HepG2 (cell line): ENCODE measurements around the gene FGFR4. TPM values are rescaled to one million over a fixed set of nuclear protein-coding genes. Genes with fewer than 3 reads are reported as not detected.

ENCODE experiments used
- BORCS8-MEF2B ChIP-seq: sonication (generic); formaldehyde crosslinking; IDR thresholded peaks from 2 replicates; pipeline ENCODE4 v1.8.0; 2022; ENCODE audit warnings: mild to moderate bottlenecking, missing genetic modification reagents
- CEBPB ChIP-seq: IDR thresholded peaks from 2 replicates; pipeline ENCODE4 v1.6.1; 2011; ENCODE audit warnings: low read depth, low read length, improper control_type of control experiment, borderline replicate concordance
- ETV5 ChIP-seq: IDR thresholded peaks from 2 replicates; pipeline ENCODE4 v1.6.1; 2018; ENCODE audit warnings: missing biosample characterization, missing genetic modification reagents, inconsistent platforms, borderline replicate concordance
- FOXC1 ChIP-seq: sonication (generic); formaldehyde crosslinking; IDR thresholded peaks from 2 replicates; pipeline ENCODE4 v1.8.0; 2022; ENCODE audit warnings: mild to moderate bottlenecking, missing genetic modification reagents, borderline replicate concordance
- NR3C1 ChIP-seq: sonication (generic); formaldehyde crosslinking; IDR thresholded peaks from 2 replicates; pipeline ENCODE4 v1.4.0; 2020; ENCODE audit warnings: missing genetic modification reagents
- PAX8 ChIP-seq: sonication (generic); formaldehyde crosslinking; IDR thresholded peaks from 2 replicates; pipeline ENCODE4 v1.8.0; 2022; ENCODE audit warnings: mild to moderate bottlenecking, missing genetic modification reagents, borderline replicate concordance
- POLR2G ChIP-seq: fragments of 200-400 bp; formaldehyde crosslinking; IDR thresholded peaks from 2 replicates; pipeline ENCODE4 v1.6.1; 2018; ENCODE audit warnings: mild to moderate bottlenecking, low read depth, low read length, moderate library complexity
- RAD51 ChIP-seq: fragments of 450-650 bp; IDR thresholded peaks from 2 replicates; pipeline ENCODE4 v1.6.1; 2016; ENCODE audit warnings: borderline replicate concordance
- U2AF2 ChIP-seq: fragments of 200-400 bp; formaldehyde crosslinking; IDR thresholded peaks from 2 replicates; pipeline ENCODE4 v1.6.1; 2017; ENCODE audit warnings: low read depth, mild to moderate bottlenecking, low read length
- ZBTB3 ChIP-seq: sonication (generic); formaldehyde crosslinking; IDR thresholded peaks from 2 replicates; pipeline ENCODE4 v1.4.0; 2020; ENCODE audit warnings: low read depth, mild to moderate bottlenecking, moderate library complexity, missing genetic modification reagents, borderline replicate concordance
- ZEB1 ChIP-seq: IDR thresholded peaks from 2 replicates; pipeline ENCODE4 v1.6.1; 2012; ENCODE audit warnings: mild to moderate bottlenecking, low read depth, inconsistent platforms; ENCODE audit not compliant: insufficient replicate concordance
- ZMAT3 ChIP-seq: sonication (generic); formaldehyde crosslinking; conservative IDR thresholded peaks from 2 replicates; pipeline ENCODE4 v1.7.0; 2021; ENCODE audit warnings: missing genetic modification reagents
- ZNF350 ChIP-seq: sonication (generic); formaldehyde crosslinking; IDR thresholded peaks from 2 replicates; pipeline ENCODE4 v1.4.0; 2020; ENCODE audit warnings: mild to moderate bottlenecking, low read depth, missing genetic modification reagents, borderline replicate concordance
- ZNF619 ChIP-seq: sonication (generic); formaldehyde crosslinking; IDR thresholded peaks from 2 replicates; pipeline ENCODE4 v1.4.0; 2020; ENCODE audit warnings: mild to moderate bottlenecking, missing genetic modification reagents
- ZNF660 ChIP-seq: sonication (generic); formaldehyde crosslinking; IDR thresholded peaks from 2 replicates; pipeline ENCODE4 v1.5.1; 2020; ENCODE audit warnings: mild to moderate bottlenecking, low read depth, missing genetic modification reagents, borderline replicate concordance
- ZSCAN31 ChIP-seq: sonication (generic); formaldehyde crosslinking; IDR thresholded peaks from 2 replicates; pipeline ENCODE4 v1.5.0; 2020; ENCODE audit warnings: low read depth, mild to moderate bottlenecking, missing genetic modification reagents
- polyA plus RNA-seq, 8 experiments: library from polyadenylated mRNA; depleted of rRNA in 3 of 8; stranded (reverse) in 7 of 8; unstranded in 1 of 8; fragments of >200 nt; fragmentation: Illumina TruSeq in 4 of 8; extraction: Trizol in 4 of 8; gene quantifications; 2 replicates each; pipeline versions ENCODE4 v1.2.1 to v1.2.3, GENCODE V29; 2011 to 2016; ENCODE audit warnings: low read depth in 4 of 8, missing spikeins in 1 of 8, mixed read lengths in 1 of 8; ENCODE audit not compliant: insufficient read depth in 1 of 8
- total RNA-seq, 5 experiments: library from RNA; depleted of rRNA; stranded (reverse); fragments of >200 nt; fragmentation: Illumina TruSeq; extraction: Trizol; gene quantifications; 2 replicates each; pipeline ENCODE4 v1.2.3, GENCODE V29; 2016; ENCODE audit warnings: low read depth in 1 of 5
- TF ChIP-seq, protein P1 (sequence below): sonication (generic); formaldehyde crosslinking; IDR thresholded peaks from 2 replicates; pipeline ENCODE4 v1.4.0; 2020; ENCODE audit warnings: missing genetic modification reagents
- TF ChIP-seq, protein P2 (sequence below), 2 experiments: fragments of 450-650 bp in 1 of 2; sonication (generic) in 1 of 2; formaldehyde crosslinking in 1 of 2; IDR thresholded peaks; 2 replicates each; pipeline versions ENCODE4 v1.6.1 to v1.8.0; 2016 to 2022; ENCODE audit warnings: antibody characterized with exemption in 1 of 2, mild to moderate bottlenecking in 1 of 2, missing genetic modification reagents in 1 of 2

FGFR4 gene
- total and polyA plus RNA-seq, 2 of the 13 experiments (the other 11 are each of a cell fraction or from before 2014, with no cell fraction given) = 129 to 219 TPM

DNA sequence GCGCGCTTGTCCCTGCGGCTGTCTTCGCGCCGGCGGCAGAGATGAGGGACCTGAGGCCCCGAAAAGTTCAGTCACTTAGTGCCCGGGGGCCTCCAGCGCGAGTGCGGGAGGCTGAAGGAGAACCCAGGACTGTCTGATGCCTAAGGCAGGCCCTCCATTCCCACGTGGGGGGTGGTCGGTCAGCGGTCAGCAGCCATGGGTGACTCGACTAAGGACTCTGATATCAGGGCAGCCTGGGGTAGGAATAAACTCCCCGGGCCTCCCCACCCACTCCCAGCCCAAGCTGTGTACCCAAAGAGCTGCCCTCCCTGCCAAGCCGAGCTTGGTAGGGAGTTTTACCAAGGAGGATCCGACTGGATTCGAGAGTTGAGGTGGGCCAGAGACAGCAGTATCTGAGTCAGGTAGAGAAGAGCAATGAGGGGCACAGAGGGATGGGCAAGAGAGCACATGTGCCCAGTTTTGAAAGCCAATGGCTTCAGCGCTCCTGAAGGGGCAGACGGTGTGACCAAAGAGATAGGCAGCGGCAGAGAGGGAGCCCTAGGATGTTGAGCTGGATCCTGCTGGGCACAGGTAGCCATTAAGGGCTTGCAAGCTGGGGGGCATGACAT, 787 bp downstream of the FGFR4 start (continued):
- TF ChIP-seq, protein P1, sequence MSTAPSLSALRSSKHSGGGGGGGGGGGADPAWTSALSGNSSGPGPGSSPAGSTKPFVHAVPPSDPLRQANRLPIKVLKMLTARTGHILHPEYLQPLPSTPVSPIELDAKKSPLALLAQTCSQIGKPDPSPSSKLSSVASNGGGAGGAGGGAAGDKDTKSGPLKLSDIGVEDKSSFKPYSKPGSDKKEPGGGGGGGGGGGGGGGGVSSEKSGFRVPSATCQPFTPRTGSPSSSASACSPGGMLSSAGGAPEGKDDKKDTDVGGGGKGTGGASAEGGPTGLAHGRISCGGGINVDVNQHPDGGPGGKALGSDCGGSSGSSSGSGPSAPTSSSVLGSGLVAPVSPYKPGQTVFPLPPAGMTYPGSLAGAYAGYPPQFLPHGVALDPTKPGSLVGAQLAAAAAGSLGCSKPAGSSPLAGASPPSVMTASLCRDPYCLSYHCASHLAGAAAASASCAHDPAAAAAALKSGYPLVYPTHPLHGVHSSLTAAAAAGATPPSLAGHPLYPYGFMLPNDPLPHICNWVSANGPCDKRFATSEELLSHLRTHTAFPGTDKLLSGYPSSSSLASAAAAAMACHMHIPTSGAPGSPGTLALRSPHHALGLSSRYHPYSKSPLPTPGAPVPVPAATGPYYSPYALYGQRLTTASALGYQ (CRISPR knock-in tag) = no peak
- TF ChIP-seq, protein P2, sequence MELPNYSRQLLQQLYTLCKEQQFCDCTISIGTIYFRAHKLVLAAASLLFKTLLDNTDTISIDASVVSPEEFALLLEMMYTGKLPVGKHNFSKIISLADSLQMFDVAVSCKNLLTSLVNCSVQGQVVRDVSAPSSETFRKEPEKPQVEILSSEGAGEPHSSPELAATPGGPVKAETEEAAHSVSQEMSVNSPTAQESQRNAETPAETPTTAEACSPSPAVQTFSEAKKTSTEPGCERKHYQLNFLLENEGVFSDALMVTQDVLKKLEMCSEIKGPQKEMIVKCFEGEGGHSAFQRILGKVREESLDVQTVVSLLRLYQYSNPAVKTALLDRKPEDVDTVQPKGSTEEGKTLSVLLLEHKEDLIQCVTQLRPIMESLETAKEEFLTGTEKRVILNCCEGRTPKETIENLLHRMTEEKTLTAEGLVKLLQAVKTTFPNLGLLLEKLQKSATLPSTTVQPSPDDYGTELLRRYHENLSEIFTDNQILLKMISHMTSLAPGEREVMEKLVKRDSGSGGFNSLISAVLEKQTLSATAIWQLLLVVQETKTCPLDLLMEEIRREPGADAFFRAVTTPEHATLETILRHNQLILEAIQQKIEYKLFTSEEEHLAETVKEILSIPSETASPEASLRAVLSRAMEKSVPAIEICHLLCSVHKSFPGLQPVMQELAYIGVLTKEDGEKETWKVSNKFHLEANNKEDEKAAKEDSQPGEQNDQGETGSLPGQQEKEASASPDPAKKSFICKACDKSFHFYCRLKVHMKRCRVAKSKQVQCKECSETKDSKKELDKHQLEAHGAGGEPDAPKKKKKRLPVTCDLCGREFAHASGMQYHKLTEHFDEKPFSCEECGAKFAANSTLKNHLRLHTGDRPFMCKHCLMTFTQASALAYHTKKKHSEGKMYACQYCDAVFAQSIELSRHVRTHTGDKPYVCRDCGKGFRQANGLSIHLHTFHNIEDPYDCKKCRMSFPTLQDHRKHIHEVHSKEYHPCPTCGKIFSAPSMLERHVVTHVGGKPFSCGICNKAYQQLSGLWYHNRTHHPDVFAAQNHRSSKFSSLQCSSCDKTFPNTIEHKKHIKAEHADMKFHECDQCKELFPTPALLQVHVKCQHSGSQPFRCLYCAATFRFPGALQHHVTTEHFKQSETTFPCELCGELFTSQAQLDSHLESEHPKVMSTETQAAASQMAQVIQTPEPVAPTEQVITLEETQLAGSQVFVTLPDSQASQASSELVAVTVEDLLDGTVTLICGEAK (IDR thresholded peaks at IDR 0.05) = no peak
- TF ChIP-seq, protein P2 (CRISPR knock-in tag; IDR thresholded peaks at IDR 0.05) = no peak; the same call in 1 of the 2 replicates
- peak; percentile 88; the same call in 1 of the 2 replicates for TF ChIP-seq PAX8 (CRISPR knock-in tag)
- TF ChIP-seq ZEB1 = peak; percentile 9
- no peak for TF ChIP-seq ZSCAN31 (CRISPR knock-in tag)
- TF ChIP-seq ETV5 (CRISPR knock-in tag) = no peak
- no peak for TF ChIP-seq NR3C1 (CRISPR knock-in tag)
- 0 out of 2 replicates have a peak, but pooled peaks have one; percentile 54 for TF ChIP-seq ZNF619 (CRISPR knock-in tag)
- TF ChIP-seq FOXC1 (CRISPR knock-in tag) = no peak
- no peak; the same call in 1 of the 2 replicates for TF ChIP-seq ZNF350
- TF ChIP-seq RAD51 = no peak
- no peak for TF ChIP-seq U2AF2
- 0 out of 2 replicates have a peak, but pooled peaks have one; percentile 5 for TF ChIP-seq BORCS8-MEF2B
- TF ChIP-seq CEBPB = no peak
- no peak for TF ChIP-seq ZBTB3
- TF ChIP-seq ZMAT3 (CRISPR knock-in tag) = 0 out of 2 replicates have a peak, but pooled peaks have one; percentile 55
- TF ChIP-seq ZNF660 = 0 out of 2 replicates have a peak, but pooled peaks have one; percentile 78
- peak; percentile 92 for TF ChIP-seq POLR2G
